Omental fat pad (tissue), 4 donors: ENCODE data around the gene EXOC6B. TPM values are rescaled to one million over a fixed set of nuclear protein-coding genes. Genes with fewer than 3 reads are reported as not detected.

ENCODE experiments used
- ATAC-seq: fragments of 150-250 bp; one replicate; pipeline ENCODE4 v1.9.1; 2016; ENCODE audit warnings: mild to moderate bottlenecking, moderate library complexity; ENCODE audit not compliant: low FRiP score
- DNase-seq: peaks from one replicate; pipeline ENCODE4 v3.0.0-alpha.2; 2019; ENCODE audit warnings: low spot score
- total RNA-seq, 4 donors: library from RNA; depleted of rRNA; stranded (reverse); fragments of >200 nt; gene quantifications; one replicate each; pipeline ENCODE4 v1.1.0, GENCODE V29; 2016
- TF ChIP-seq, protein P1 (sequence below), 3 donors: fragments of 450-650 bp; IDR thresholded peaks; one replicate each; pipeline ENCODE4 v1.5.1; 2016 to 2017; ENCODE audit warnings: antibody characterized with exemption in 3 of 3, mild to moderate bottlenecking in 3 of 3, moderate library complexity in 2 of 3

Gene EXOC6B
- total RNA-seq, 4 donors from 2014 or later, result 25.6 to 38.3 (median 30.1) TPM

DNA sequence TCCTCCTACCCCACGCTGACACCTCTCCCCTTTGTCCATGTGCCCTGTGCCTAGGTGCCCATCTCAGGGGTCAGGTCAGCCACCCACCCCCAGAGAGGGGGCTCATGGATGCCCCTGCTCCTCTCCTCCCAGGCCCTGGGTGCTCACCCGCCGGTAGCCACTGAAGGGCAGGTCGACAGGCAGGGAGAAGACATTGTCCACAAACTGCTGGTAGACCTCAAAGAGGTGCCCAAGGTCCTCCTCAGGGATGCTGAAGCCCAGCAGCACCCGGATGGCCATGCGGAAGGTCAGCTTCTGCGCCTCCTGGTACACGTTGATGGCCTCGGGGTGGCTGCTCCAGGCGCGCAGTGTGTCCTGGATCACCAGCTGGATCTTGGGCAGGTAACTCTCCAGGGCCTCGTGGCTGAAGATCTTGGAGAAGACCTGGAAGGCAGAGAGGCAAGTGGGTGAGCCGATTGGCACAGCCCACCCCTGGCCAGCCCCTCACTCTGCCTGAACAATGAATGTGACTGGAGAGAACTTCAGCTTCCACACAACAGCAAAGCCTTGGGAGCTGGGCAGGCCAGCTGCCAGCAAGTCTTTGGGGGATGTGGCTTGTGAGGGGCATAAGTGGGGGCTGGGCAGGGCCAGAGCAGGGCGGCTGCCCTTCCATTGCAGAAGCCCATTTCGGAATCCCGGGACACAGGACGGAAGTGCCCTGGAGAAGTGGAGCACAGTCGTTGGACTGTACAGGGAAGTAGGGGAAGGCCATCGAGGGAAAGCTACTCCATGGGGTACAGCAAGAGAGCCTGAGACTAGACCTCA lies 690.6 kb downstream of the EXOC6B start:
- DNase-seq, result no peak
- TF ChIP-seq, protein P1, sequence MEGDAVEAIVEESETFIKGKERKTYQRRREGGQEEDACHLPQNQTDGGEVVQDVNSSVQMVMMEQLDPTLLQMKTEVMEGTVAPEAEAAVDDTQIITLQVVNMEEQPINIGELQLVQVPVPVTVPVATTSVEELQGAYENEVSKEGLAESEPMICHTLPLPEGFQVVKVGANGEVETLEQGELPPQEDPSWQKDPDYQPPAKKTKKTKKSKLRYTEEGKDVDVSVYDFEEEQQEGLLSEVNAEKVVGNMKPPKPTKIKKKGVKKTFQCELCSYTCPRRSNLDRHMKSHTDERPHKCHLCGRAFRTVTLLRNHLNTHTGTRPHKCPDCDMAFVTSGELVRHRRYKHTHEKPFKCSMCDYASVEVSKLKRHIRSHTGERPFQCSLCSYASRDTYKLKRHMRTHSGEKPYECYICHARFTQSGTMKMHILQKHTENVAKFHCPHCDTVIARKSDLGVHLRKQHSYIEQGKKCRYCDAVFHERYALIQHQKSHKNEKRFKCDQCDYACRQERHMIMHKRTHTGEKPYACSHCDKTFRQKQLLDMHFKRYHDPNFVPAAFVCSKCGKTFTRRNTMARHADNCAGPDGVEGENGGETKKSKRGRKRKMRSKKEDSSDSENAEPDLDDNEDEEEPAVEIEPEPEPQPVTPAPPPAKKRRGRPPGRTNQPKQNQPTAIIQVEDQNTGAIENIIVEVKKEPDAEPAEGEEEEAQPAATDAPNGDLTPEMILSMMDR (IDR thresholded peaks at IDR 0.05), result no peak
- ATAC-seq, result no peak

DNA sequence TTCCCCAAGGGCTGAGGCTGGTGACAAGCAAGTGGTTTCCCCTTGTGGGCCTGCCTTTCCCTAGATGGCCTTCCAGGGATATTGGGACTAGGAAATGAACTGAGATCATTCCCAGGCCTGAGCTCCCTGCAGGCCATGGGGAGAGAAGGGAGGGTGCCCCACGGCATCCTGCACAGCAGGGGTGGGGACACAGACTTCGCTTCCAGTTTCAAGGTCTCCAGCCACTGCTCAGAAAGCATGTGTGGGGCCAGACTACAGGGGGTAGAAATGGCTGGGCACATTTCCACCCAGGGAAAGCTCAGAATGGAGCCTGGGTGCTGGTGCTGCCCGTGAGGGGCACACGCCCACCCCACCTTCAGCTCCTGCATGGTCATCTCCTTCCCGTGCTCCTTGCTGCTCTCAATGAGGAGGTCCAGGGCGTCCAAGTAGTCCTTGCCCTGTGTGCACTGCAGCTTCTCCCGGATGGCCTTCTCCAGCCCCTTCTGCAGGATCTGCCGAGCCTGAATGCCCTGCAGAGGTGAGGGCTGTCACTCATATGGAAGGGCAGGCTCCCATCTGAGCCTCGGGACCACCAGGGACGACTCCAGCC lies 691.3 kb downstream of the EXOC6B start:
- ATAC-seq (no peak), DNase-seq (no peak)
- TF ChIP-seq, protein P1 (IDR thresholded peaks at IDR 0.05), result no peak

DNA sequence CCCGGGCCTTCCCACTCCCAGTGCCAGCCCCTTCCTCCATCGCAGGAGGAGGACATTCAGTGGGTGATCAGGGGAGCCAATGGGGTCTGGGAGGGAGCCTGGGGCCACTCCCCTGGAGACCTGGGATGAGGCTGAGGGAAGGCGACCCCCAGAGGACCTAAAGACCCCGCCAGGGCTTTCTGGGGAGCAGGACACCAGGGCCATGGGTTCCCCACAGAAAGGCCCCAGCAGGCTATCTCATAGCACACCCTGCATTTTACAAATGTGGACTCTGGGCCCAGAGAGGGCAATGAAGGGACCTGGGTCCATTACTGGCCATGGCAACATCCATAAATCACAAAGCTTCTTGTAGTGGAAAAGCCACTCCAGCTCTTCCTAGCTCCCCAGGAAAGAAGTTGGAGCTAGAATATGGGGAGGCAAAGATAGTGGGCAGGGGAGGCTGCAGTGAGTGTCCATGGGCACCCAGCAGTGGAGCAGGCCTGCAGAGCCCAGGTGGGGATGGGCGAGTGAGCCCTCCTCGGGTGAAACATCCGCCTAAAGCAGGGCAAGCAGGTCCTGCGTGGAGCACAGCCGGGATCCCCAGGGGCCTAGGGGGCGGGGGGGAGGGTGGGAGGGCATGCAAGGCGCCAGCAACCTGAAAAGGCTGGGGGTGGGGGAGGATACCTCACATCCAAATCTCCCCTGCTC lies 692.0 kb downstream of the EXOC6B start:
- no peak for ATAC-seq

DNA sequence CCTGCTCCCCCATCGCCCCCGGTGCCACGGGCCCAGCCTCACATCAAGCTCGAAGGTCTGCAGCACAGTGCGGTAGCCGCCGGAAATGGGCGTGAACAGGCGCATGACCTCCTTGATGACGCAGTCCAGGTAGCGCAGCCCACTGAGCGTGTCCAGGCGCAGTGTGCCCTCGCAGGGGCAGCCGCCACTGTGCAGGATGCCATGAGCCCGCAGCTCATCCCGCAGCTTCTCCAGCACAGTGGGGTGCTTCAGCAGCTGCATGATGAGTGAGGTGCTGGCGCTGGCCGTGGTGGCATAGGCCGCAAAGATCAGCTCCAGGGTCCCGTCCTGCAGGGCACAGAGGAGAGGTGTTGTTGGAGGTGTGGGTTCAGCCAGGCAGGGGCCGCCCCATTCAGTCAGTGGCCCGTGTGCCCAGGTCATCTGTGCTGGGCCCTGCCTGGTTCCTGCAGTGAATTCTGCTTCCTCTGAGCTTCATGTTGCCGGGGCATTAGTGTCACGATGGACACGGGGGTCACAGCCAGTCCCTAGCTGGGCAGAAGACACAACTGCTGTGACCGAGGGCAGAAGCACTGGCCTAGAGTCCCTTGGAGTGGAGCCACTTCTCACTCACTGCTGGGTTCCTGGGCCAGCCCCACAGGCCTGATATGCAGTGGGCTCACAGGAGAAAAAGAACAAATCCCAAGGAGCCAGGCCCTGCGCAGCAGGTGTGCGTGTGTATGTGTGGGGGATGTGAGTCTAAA lies 692.7 kb downstream of the EXOC6B start:
- TF ChIP-seq, protein P1 (IDR thresholded peaks at IDR 0.05), result no peak
- ATAC-seq, result no peak
- DNase-seq, result peak; percentile 14

More for the DNA sequence above, 692.0 kb downstream of the EXOC6B start:
- DNase-seq, result no peak
- TF ChIP-seq, protein P1 (IDR thresholded peaks at IDR 0.05), result no peak

DNA sequence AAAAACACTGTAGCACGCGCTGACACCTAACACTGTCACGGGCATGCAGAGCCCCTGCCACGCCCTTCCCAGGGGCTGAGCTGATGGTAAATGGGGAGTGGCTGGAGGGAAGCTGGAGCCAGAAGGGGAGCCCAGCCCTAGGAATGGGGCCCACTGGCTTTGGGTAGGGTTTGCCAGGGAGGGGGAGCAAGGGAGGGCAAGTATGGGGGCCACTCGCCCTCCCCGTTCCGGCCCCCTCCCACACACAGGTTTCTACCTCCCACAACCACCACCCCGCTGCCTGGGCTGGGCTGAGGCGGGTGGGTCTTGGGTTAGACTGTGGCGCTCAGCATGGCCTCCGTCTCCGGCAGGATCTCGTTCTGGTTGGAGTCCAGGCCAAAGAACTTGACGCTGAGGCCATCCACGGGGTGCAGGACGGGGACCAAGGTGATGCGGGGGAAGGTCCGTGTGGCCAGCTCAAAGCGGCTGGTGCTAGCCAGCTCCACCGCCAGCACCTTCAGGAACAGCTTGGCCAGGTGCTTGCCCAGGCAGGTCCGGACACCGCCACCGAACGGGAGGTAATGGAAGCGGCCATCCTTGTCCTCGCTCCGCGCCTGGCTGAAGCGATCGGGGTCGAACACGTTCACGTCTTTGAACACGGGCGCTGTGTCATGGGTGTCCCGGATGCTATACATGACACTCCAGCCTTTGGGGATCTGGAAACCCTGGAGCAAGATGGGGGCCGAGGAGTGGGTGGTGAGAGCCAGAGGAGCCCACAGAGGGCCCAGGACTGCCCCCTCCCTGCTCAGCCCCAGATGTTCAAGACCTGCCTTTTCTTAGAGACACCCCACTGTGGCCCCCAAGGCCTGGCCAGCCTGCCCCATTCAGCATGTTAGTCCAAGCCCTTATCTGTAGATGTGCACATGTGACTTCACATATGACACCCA lies 693.7 kb downstream of the EXOC6B start:
- DNase-seq, result peak; percentile 17
- no peak for ATAC-seq
- TF ChIP-seq, protein P1 (IDR thresholded peaks at IDR 0.05), result no peak

DNA sequence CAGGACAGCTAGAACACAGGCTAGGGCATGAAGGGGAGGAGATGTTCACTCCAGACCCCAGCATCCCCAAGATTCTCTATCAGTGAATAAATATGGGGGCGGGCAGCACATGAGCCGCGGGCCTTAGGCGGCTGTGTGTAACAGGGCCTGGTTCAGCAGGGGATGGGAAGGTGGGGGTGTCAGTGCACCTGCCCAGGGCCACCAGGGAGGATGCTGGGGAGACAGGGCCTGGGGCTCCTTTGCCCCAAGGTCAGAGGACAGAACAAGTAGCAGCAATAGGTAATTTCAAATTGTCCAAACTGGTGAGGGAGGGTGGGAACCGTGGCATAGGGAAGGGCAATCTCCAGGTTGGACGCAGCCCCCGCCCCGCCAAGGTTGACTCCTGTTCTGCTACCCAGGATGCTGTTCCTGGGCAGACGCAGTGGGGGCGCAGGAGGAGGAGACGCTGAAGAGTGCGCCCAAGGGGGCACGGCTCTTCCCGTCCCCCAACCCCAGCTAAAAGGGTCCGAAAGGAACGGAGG lies 694.4 kb downstream of the EXOC6B start:
- TF ChIP-seq, protein P1 (IDR thresholded peaks at IDR 0.05), result no peak
- ATAC-seq (no peak), DNase-seq (peak; percentile 16)
